ENCODE measurements around the gene PDE8A. TPM values are rescaled to one million over a fixed set of nuclear protein-coding genes. Genes with fewer than 3 reads are reported as not detected.

Gene PDE8A
- total RNA-seq, 5 donors from 2014 or later (not counting 1 experiment from before 2014, with no cell fraction given) = 21.5 to 33.7 (median 25.1) TPM

- no peaks in the 10 kb centered on the region for H3K4me1 Mint-ChIP-seq
- POLR2A ChIA-PET = no interaction called here
- H3K4me3 Mint-ChIP-seq = no peak overlapping the region
- Histone ChIP-seq H3K27ac (ENCODE audit: low read length) (no peak overlapping the region), H3K4me3 (ENCODE audit: control insufficient read depth in 1 of 2, extremely low read depth in 1 of 2, low read length in 1 of 2) (no peak overlapping the region), H3K36me3 (ENCODE audit: control insufficient read depth in 2 of 2, extremely low read depth in 1 of 2, insufficient read depth in 1 of 2, low read length in 1 of 2) (peaks cover 7 to 26% of the 10 kb centered on the region in 2 donors), H3K9me3 (no peaks in the 10 kb centered on the region), H3K27me3 (replicated peaks in 1 of 2; ENCODE audit: control insufficient read depth in 2 of 2, extremely low read depth in 1 of 2, insufficient read depth in 2 of 2, low read length in 1 of 2) (no peaks in the 10 kb centered on the region), H3K4me1 (ENCODE audit: control insufficient read depth in 1 of 2, extremely low read depth in 1 of 2, insufficient read depth in 2 of 2, low read length in 2 of 2) (no peaks in the 10 kb centered on the region)
- ATAC-seq (replicated peaks in 1 of 4) (no peak), DNase-seq (no peak)
- 100% methylated on average over 4 of the region's 4 CpGs for WGBS (ENCODE audit: insufficient coverage)
- H3K27me3 Mint-ChIP-seq = no peaks in the 10 kb centered on the region
- no peak overlapping the region for H3K27ac Mint-ChIP-seq
- H3K36me3 Mint-ChIP-seq = peaks cover 68% of the 10 kb centered on the region
- CTCF ChIA-PET = no interaction called here
- no peaks in the 10 kb centered on the region for H3K9me3 Mint-ChIP-seq
Observed at GRCh38 chr15:85118173-85118572, 136.5 kb downstream of the PDE8A start.

GRCh38 chr15:85118581-85118980 is 136.9 kb downstream of the PDE8A start:
- DNase-seq (no peak), ATAC-seq (replicated peaks in 1 of 4) (no peak)
- Mint-ChIP-seq H3K27ac (no peak overlapping the region), H3K27me3 (no peaks in the 10 kb centered on the region), H3K4me1 (no peaks in the 10 kb centered on the region), H3K36me3 (peaks cover 68% of the 10 kb centered on the region), H3K9me3 (no peaks in the 10 kb centered on the region), H3K4me3 (no peak overlapping the region)
- Histone ChIP-seq H3K4me1 (ENCODE audit: control insufficient read depth in 1 of 2, extremely low read depth in 1 of 2, insufficient read depth in 2 of 2, low read length in 2 of 2) (no peaks in the 10 kb centered on the region), H3K27me3 (replicated peaks in 1 of 2; ENCODE audit: control insufficient read depth in 2 of 2, extremely low read depth in 1 of 2, insufficient read depth in 2 of 2, low read length in 1 of 2) (no peaks in the 10 kb centered on the region), H3K9me3 (no peaks in the 10 kb centered on the region), H3K27ac (ENCODE audit: low read length) (no peak overlapping the region), H3K4me3 (ENCODE audit: control insufficient read depth in 1 of 2, extremely low read depth in 1 of 2, low read length in 1 of 2) (no peak overlapping the region), H3K36me3 (ENCODE audit: control insufficient read depth in 2 of 2, extremely low read depth in 1 of 2, insufficient read depth in 1 of 2, low read length in 1 of 2) (peaks cover 7 to 24% of the 10 kb centered on the region in 2 donors)
- ChIA-PET POLR2A (no interaction called here), CTCF (no interaction called here)
- 100% methylated on average over 1 of the region's 2 CpGs for WGBS (ENCODE audit: insufficient coverage)

DNA sequence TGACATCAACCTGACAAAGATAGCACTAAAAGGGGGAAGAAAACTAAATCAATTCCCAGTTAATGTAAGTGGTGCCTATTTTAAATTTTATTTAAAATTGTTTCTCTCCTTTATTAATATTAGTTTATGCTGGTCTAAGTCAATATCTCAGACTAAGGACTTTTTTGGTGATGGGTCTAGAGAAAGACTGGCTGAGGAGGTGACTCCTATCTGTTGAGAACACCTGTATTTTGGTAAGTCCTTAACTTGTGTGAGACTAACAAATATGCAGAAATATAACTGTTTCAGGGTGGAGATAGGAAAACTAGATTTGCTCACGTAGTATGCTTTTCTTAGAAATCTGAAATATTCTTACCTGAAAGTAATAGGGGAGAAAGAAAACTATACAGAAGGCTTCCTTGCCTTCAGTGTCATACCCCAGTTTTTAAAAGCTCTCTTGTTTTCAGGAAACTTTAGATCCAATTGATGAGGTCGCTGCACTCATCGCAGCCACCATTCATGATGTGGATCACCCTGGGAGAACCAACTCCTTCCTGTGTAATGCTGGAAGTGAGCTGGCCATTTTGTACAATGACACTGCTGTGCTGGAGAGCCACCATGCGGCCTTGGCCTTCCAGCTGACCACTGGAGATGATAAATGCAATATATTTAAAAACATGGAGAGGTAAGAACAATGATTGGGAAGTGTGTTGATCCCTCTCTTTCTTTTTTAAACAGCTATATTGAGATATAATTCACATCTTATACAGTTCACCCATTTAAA is 138.9 kb downstream of the PDE8A start:
- Histone ChIP-seq H3K27me3 (replicated peaks in 1 of 2; ENCODE audit: control insufficient read depth in 2 of 2, extremely low read depth in 1 of 2, insufficient read depth in 2 of 2, low read length in 1 of 2) (no peaks in the 10 kb centered on the region), H3K4me3 (ENCODE audit: control insufficient read depth in 1 of 2, extremely low read depth in 1 of 2, low read length in 1 of 2) (no peak overlapping the region), H3K4me1 (ENCODE audit: control insufficient read depth in 1 of 2, extremely low read depth in 1 of 2, insufficient read depth in 2 of 2, low read length in 2 of 2) (no peaks in the 10 kb centered on the region), H3K9me3 (no peaks in the 10 kb centered on the region), H3K36me3 (ENCODE audit: control insufficient read depth in 2 of 2, extremely low read depth in 1 of 2, insufficient read depth in 1 of 2, low read length in 1 of 2) (peaks cover 7 to 15% of the 10 kb centered on the region in 2 donors), H3K27ac (ENCODE audit: low read length) (no peak overlapping the region)
- Mint-ChIP-seq H3K27ac (no peak overlapping the region), H3K4me1 (no peaks in the 10 kb centered on the region), H3K27me3 (no peaks in the 10 kb centered on the region), H3K36me3 (peaks cover 70% of the 10 kb centered on the region), H3K4me3 (no peak overlapping the region), H3K9me3 (no peaks in the 10 kb centered on the region)
- ChIA-PET POLR2A (no interaction called here), CTCF (no interaction called here)
- DNase-seq (no peak), ATAC-seq (replicated peaks in 1 of 4) (no peak)
- WGBS (ENCODE audit: insufficient coverage) = no CpG with 5 or more reads among the region's 4 CpGs

- Histone ChIP-seq H3K4me3 (ENCODE audit: control insufficient read depth in 1 of 2, extremely low read depth in 1 of 2, low read length in 1 of 2) (no peak overlapping the region), H3K9me3 (no peaks in the 10 kb centered on the region), H3K4me1 (ENCODE audit: control insufficient read depth in 1 of 2, extremely low read depth in 1 of 2, insufficient read depth in 2 of 2, low read length in 2 of 2) (no peaks in the 10 kb centered on the region), H3K27me3 (replicated peaks in 1 of 2; ENCODE audit: control insufficient read depth in 2 of 2, extremely low read depth in 1 of 2, insufficient read depth in 2 of 2, low read length in 1 of 2) (no peaks in the 10 kb centered on the region), H3K27ac (ENCODE audit: low read length) (no peak overlapping the region), H3K36me3 (ENCODE audit: control insufficient read depth in 2 of 2, extremely low read depth in 1 of 2, insufficient read depth in 1 of 2, low read length in 1 of 2) (peaks cover 0 to 6% of the 10 kb centered on the region in 2 donors)
- H3K27me3 Mint-ChIP-seq = no peaks in the 10 kb centered on the region
- H3K4me3 Mint-ChIP-seq = no peak overlapping the region
- H3K36me3 Mint-ChIP-seq = peaks cover 69% of the 10 kb centered on the region
- POLR2A ChIA-PET = no interaction called here
- H3K9me3 Mint-ChIP-seq = no peaks in the 10 kb centered on the region
- DNase-seq (no peak), ATAC-seq (replicated peaks in 1 of 4) (no peak)
- 63% methylated on average over 1 of the region's 1 CpG for WGBS (ENCODE audit: insufficient coverage)
- H3K4me1 Mint-ChIP-seq = no peaks in the 10 kb centered on the region
- no peak overlapping the region for H3K27ac Mint-ChIP-seq
- CTCF ChIA-PET = no interaction called here
Observed at GRCh38 chr15:85124173-85124572, 142.5 kb downstream of the PDE8A start.

DNA sequence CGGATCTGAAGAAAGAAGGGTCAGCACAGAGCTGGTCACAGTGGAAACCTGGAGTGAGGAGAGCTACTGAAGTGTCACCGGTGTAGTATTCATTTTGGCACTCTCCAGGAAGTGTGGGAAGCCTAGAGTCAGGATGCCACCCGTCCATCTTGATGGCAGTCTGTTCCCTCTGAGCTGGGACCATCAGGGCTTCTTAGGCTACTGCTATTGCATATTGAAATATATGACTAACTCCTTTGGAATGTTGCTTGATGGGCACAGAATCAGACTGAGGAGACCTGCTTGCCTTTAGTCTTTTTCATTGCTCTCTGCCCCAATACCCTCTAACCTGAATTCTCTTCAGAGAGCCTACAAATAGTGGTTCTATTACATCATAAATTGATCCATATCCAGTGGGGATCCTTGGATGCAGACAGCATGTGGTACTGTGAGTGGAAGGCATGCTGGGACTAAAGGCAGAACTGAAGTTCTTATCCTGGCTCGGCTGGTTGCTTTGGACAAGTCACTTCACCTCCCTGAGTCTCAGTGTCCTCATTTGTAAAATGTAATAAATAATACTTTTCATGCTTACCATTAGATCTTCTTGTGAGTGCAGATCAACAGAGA is 143.5 kb downstream of the PDE8A start:
- Mint-ChIP-seq H3K36me3 (peaks cover 79% of the 10 kb centered on the region), H3K27ac (no peak overlapping the region), H3K4me3 (no peak overlapping the region)

DNA sequence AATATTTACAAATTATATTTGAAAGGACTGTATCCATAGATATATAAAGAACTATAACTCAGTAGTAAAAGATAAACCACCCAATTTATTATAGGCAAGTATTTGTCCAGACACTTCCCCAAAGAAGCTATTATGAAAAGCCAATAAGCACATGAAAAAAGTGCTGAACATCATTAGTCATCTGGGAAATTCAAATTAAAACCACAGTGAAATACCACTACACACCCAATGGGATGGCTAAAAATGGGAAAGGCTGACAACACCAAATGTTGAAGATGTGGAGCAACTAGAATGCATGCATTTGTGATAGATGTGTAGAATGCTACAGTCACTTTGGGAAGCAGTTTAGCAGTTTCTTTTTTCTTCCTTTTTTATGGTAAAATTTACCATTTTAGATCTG is 147.0 kb downstream of the PDE8A start:
- Histone ChIP-seq H3K27me3 (replicated peaks in 1 of 2; ENCODE audit: control insufficient read depth in 2 of 2, extremely low read depth in 1 of 2, insufficient read depth in 2 of 2, low read length in 1 of 2) (no peaks in the 10 kb centered on the region), H3K36me3 (ENCODE audit: control insufficient read depth in 2 of 2, extremely low read depth in 1 of 2, insufficient read depth in 1 of 2, low read length in 1 of 2) (peaks cover 4 to 6% of the 10 kb centered on the region in 2 donors), H3K4me3 (ENCODE audit: control insufficient read depth in 1 of 2, extremely low read depth in 1 of 2, low read length in 1 of 2) (no peak overlapping the region), H3K4me1 (ENCODE audit: control insufficient read depth in 1 of 2, extremely low read depth in 1 of 2, insufficient read depth in 2 of 2, low read length in 2 of 2) (no peaks in the 10 kb centered on the region), H3K9me3 (no peaks in the 10 kb centered on the region), H3K27ac (ENCODE audit: low read length) (no peak overlapping the region)
- H3K27me3 Mint-ChIP-seq = no peaks in the 10 kb centered on the region
- no peak for DNase-seq
- H3K4me1 Mint-ChIP-seq = no peaks in the 10 kb centered on the region
- H3K4me3 Mint-ChIP-seq = no peak overlapping the region
- no peak for ATAC-seq (replicated peaks in 1 of 4)
- CTCF ChIA-PET = no interaction called here
- H3K27ac Mint-ChIP-seq = no peak overlapping the region
- H3K36me3 Mint-ChIP-seq = peaks cover 87% of the 10 kb centered on the region
- peaks cover 2 to 4% (median 3%) of the 10 kb centered on the region in 3 donors for H3K9me3 Mint-ChIP-seq
- POLR2A ChIA-PET = no interaction called here

More for the DNA sequence above, 143.5 kb downstream of the PDE8A start:
- peaks cover 0 to 6% of the 10 kb centered on the region in 2 donors for H3K36me3 ChIP-seq (ENCODE audit: control insufficient read depth in 2 of 2, extremely low read depth in 1 of 2, insufficient read depth in 1 of 2, low read length in 1 of 2)
- ATAC-seq (replicated peaks in 1 of 4) = no peak
- no peaks in the 10 kb centered on the region for H3K27me3 ChIP-seq (replicated peaks in 1 of 2; ENCODE audit: control insufficient read depth in 2 of 2, extremely low read depth in 1 of 2, insufficient read depth in 2 of 2, low read length in 1 of 2)
- Mint-ChIP-seq H3K4me1 (no peaks in the 10 kb centered on the region), H3K27me3 (no peaks in the 10 kb centered on the region), H3K9me3 (no peaks in the 10 kb centered on the region)
- ChIA-PET CTCF (no interaction called here), POLR2A (no interaction called here)
- no peak for DNase-seq
- H3K9me3 ChIP-seq = no peaks in the 10 kb centered on the region
- no peak overlapping the region for H3K4me3 ChIP-seq (ENCODE audit: control insufficient read depth in 1 of 2, extremely low read depth in 1 of 2, low read length in 1 of 2)
- no peaks in the 10 kb centered on the region for H3K4me1 ChIP-seq (ENCODE audit: control insufficient read depth in 1 of 2, extremely low read depth in 1 of 2, insufficient read depth in 2 of 2, low read length in 2 of 2)
- H3K27ac ChIP-seq (ENCODE audit: low read length) = no peak overlapping the region
- 95% methylated on average over 2 of the region's 4 CpGs for WGBS (ENCODE audit: insufficient coverage)

All from T-cell (primary cell).